GM12864 (cell line): ENCODE data around the gene TRAF2.

ENCODE experiments used
- DNase-seq: peaks from one replicate; pipeline ENCODE4 v3.0.0-alpha.2; 2011; ENCODE audit warnings: low read depth
- H3K4me3 ChIP-seq: 2 replicates; pipeline ENCODE4 v1.5.1; 2011; ENCODE audit warnings: mild to moderate bottlenecking, low read depth, low read length, control low read depth
- CTCF ChIP-seq: IDR thresholded peaks from 2 replicates; pipeline ENCODE4 v1.5.1; 2011; ENCODE audit warnings: low read depth, mild to moderate bottlenecking, moderate library complexity, low read length, control low read depth, inconsistent platforms; ENCODE audit errors: missing control alignments

Gene TRAF2

GRCh38 chr9:136973618-136974617, 87.6 kb downstream of the TRAF2 start:
- no peak for DNase-seq
- no peak for TF ChIP-seq CTCF
- H3K4me3 ChIP-seq, result no peak overlapping the region

GRCh38 chr9:136974817-136975535, 88.7 kb downstream of the TRAF2 start:
- TF ChIP-seq CTCF, result no peak
- H3K4me3 ChIP-seq, result no peak overlapping the region
- DNase-seq, result no peak

DNA sequence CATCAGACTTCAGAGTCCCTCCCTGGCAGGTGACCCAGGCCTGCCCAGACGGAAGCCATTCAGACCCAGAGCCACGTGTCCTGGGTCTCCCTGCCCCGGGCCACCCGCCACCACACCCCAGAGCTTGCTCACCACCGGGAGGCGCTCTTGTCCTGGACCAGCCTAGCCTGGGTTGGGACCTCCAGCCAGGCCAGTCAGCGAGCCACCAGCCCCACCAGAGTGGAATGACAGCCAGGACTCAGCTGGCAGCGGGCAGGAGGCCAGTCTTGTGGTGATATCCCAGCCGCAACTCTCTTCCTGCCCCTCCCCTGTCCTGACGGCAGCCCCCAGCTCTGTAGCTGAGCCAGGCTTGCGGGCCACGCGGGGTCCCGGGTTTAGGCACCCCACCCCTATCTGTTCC, 89.3 kb downstream of the TRAF2 start:
- no peak overlapping the region for H3K4me3 ChIP-seq
- TF ChIP-seq CTCF, result peak; percentile 24
- no peak for DNase-seq
